K562 (cell line): Measurements from ENCODE around the gene CCDC159. TPM values are rescaled to one million over a fixed set of nuclear protein-coding genes. Genes with fewer than 3 reads are reported as not detected.
A peak's percentile ranks its signal among the peaks of the same experiment; 100 is the strongest.

Experiments
- CBFB ChIP-seq: sonication (generic); formaldehyde crosslinking; IDR thresholded peaks from 2 replicates; pipeline ENCODE4 v1.4.0; 2020; ENCODE audit warnings: mild to moderate bottlenecking, missing genetic modification reagents
- HIVEP1 ChIP-seq: fragments of 250-450 bp; sonication (Bioruptor Pico); IDR thresholded peaks from 2 replicates; pipeline ENCODE4 v1.4.0; 2020; ENCODE audit warnings: mild to moderate bottlenecking
- HLTF ChIP-seq: fragments of 450-650 bp; IDR thresholded peaks from 2 replicates; pipeline ENCODE4 v1.6.1; 2016
- MAFG ChIP-seq: fragments of 450-650 bp; conservative IDR thresholded peaks from 2 replicates; pipeline ENCODE4 v1.6.1; 2016; ENCODE audit warnings: missing genetic modification characterization, missing compliant biosample characterization
- MEF2D ChIP-seq: conservative IDR thresholded peaks from 2 replicates; pipeline ENCODE4 v1.6.1; 2016; ENCODE audit warnings: low read depth, missing genetic modification characterization, missing compliant biosample characterization
- PCBP1 ChIP-seq: fragments of 200-400 bp; formaldehyde crosslinking; IDR thresholded peaks from 2 replicates; pipeline ENCODE4 v1.6.1; 2018; ENCODE audit warnings: mild to moderate bottlenecking, low read depth, low read length; ENCODE audit not compliant: poor library complexity, severe bottlenecking
- PHF8 ChIP-seq: fragments of 200-600 bp; sonication (generic); IDR thresholded peaks from 2 replicates; pipeline ENCODE4 v1.6.1; 2012; ENCODE audit warnings: mixed run types, mild to moderate bottlenecking, inconsistent platforms, low read length, moderate library complexity, borderline replicate concordance
- POU5F1 ChIP-seq: fragments of 150-350 bp; IDR thresholded peaks from 2 replicates; pipeline ENCODE4 v1.6.1; 2014; ENCODE audit warnings: borderline replicate concordance, low read length, low read depth, mild to moderate bottlenecking; ENCODE audit not compliant: partially characterized antibody
- PYGO2 ChIP-seq: fragments of 450-650 bp; IDR thresholded peaks from 2 replicates; pipeline ENCODE4 v1.6.1; 2016; ENCODE audit warnings: mild to moderate bottlenecking, missing genetic modification characterization, moderate library complexity, missing compliant biosample characterization
- SMAD2 ChIP-seq: fragments of 150-350 bp; IDR thresholded peaks from 2 replicates; pipeline ENCODE4 v1.6.1; 2014; ENCODE audit warnings: low read depth, mild to moderate bottlenecking, low read length
- SMARCE1 ChIP-seq: fragments of 450-650 bp; IDR thresholded peaks from 2 replicates; pipeline ENCODE4 v1.7.1; 2016; ENCODE audit warnings: mild to moderate bottlenecking
- SNIP1 ChIP-seq: fragments of 450-650 bp; IDR thresholded peaks from 2 replicates; pipeline ENCODE4 v1.7.1; 2017; ENCODE audit warnings: low read depth, mild to moderate bottlenecking
- STAG1 ChIP-seq: sonication (generic); formaldehyde crosslinking; IDR thresholded peaks from 2 replicates; pipeline ENCODE4 v1.5.0; 2020; ENCODE audit warnings: missing genetic modification reagents, borderline replicate concordance
- polyA plus RNA-seq, 8 experiments: library from polyadenylated mRNA; depleted of rRNA in 4 of 8; stranded (reverse) in 5 of 8; unstranded in 3 of 8; fragments of >200 nt; fragmentation: Nextera tagmentation in 2 of 8; fragmentation: Illumina TruSeq in 1 of 8; extraction: Ambion mirVana in 2 of 8; extraction: Trizol in 1 of 8; gene quantifications; 2 replicates each; pipeline versions ENCODE4 v1.2.1 to v1.2.3, GENCODE V29; 2011 to 2014; ENCODE audit warnings: inconsistent platforms in 1 of 8, missing spikeins in 1 of 8
- total RNA-seq, 7 experiments: library from RNA; depleted of rRNA in 6 of 7; stranded (reverse); fragments of >200 nt in 6 of 7; fragmentation: Illumina TruSeq in 2 of 7; extraction: Trizol in 2 of 7; gene quantifications; 2 replicates each; pipeline versions ENCODE4 v1.2.1 to v1.2.3, GENCODE V29; 2011 to 2021; ENCODE audit warnings: low replicate concordance in 1 of 7
- TF ChIP-seq, protein P1 (sequence below): fragments of 450-650 bp; IDR thresholded peaks from 2 replicates; pipeline ENCODE4 v1.6.1; 2014; ENCODE audit warnings: low read depth, mild to moderate bottlenecking, moderate library complexity, borderline replicate concordance
- TF ChIP-seq, protein P2 (sequence below): conservative IDR thresholded peaks from 2 replicates; pipeline ENCODE4 v1.6.1; 2011; ENCODE audit warnings: low read depth, mild to moderate bottlenecking, low read length; ENCODE audit not compliant: control insufficient read depth
- TF ChIP-seq, protein P3 (sequence below): IDR thresholded peaks from 3 replicates; pipeline ENCODE4 v1.6.1; 2011; ENCODE audit warnings: borderline replicate concordance, mild to moderate bottlenecking; ENCODE audit not compliant: insufficient read length, insufficient read depth
- TF ChIP-seq, protein P4 (sequence below): sonication (generic); formaldehyde crosslinking; IDR thresholded peaks from 2 replicates; pipeline ENCODE4 v1.9.0; 2022; ENCODE audit warnings: mild to moderate bottlenecking, missing genetic modification reagents
- TF ChIP-seq, protein P5 (sequence below): fragments of 250-450 bp; sonication (Bioruptor Pico); IDR thresholded peaks from 2 replicates; pipeline ENCODE4 v1.6.1; 2021; ENCODE audit warnings: mild to moderate bottlenecking
- TF ChIP-seq, protein P6 (sequence below): fragments of 450-650 bp; formaldehyde crosslinking; IDR thresholded peaks from 2 replicates; pipeline ENCODE4 v1.4.0; 2022; ENCODE audit warnings: missing genetic modification characterization

CCDC159 gene
- total and polyA plus RNA-seq, 9 of the 15 experiments (the other 6 are each of a cell fraction or from before 2014, with no cell fraction given) = 0.68 to 10.1 (median 4.7) TPM

DNA sequence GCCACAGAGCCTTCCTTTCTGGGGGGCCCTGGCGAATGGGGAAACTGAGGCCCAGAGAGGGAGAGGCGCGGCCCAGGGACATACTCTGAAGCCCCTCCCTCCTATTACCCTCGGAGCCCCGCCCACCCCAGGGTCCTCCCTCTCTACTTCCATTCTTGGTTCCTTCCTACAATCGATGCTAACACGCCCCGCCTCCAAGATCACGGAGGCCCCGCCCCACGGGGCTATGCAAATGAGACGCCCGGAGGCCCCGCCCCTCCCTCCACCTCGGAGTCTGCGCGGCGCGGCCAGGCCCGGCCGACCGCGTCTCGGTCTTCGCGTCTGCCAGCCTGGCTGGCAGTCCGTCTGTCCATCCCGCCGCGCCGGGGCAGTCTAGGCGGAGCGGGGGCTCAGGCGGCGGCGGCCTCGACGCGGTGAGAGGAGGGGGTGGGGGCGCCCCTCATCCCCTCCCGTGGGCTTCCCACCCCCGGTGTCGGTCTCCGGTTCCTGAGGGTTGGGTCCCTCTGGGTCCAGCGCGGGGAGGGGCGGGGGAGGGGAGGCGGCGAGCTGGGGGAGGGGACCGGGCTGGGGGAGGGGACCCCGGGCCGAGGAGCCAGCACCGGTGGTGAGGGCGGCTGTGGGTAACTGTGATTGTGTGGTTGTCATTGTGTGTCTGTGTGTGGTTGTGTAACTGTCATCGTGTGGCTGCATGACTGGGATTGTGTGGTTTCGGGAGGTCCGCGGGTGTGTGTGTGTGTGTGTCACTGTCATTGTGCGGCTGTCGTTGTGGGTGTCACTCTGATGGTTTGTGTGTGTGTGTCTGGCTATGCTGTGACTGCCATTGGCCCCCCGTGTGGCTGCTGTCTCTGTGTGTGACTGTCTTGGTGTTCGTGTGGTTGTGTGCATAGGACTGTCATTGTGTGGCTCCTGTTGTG is 9.1 kb downstream of the CCDC159 start, which contains the start of gene PLPPR2 (continued):
- TF ChIP-seq CBFB (CRISPR knock-in tag) (peak; percentile 51; the same call in 1 of the 2 replicates), SMARCE1 (0 out of 2 replicates have a peak, but pooled peaks have one; percentile 35), POU5F1 (no peak), MEF2D (tag) (no peak), PCBP1 (no peak), MAFG (tag) (no peak), PYGO2 (tag) (no peak), STAG1 (CRISPR knock-in tag) (no peak), PHF8 (peak; percentile 64; the same call in 1 of the 2 replicates), SNIP1 (no peak), HLTF (peak; percentile 88; the same call in 1 of the 2 replicates), SMAD2 (no peak), HIVEP1 (CRISPR knock-in tag) (no peak)
- TF ChIP-seq, protein P1, sequence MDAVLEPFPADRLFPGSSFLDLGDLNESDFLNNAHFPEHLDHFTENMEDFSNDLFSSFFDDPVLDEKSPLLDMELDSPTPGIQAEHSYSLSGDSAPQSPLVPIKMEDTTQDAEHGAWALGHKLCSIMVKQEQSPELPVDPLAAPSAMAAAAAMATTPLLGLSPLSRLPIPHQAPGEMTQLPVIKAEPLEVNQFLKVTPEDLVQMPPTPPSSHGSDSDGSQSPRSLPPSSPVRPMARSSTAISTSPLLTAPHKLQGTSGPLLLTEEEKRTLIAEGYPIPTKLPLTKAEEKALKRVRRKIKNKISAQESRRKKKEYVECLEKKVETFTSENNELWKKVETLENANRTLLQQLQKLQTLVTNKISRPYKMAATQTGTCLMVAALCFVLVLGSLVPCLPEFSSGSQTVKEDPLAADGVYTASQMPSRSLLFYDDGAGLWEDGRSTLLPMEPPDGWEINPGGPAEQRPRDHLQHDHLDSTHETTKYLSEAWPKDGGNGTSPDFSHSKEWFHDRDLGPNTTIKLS = no peak
- TF ChIP-seq, protein P2, sequence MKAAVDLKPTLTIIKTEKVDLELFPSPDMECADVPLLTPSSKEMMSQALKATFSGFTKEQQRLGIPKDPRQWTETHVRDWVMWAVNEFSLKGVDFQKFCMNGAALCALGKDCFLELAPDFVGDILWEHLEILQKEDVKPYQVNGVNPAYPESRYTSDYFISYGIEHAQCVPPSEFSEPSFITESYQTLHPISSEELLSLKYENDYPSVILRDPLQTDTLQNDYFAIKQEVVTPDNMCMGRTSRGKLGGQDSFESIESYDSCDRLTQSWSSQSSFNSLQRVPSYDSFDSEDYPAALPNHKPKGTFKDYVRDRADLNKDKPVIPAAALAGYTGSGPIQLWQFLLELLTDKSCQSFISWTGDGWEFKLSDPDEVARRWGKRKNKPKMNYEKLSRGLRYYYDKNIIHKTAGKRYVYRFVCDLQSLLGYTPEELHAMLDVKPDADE = 0 out of 2 replicates have a peak, but pooled peaks have one; percentile 49
- TF ChIP-seq, protein P3, sequence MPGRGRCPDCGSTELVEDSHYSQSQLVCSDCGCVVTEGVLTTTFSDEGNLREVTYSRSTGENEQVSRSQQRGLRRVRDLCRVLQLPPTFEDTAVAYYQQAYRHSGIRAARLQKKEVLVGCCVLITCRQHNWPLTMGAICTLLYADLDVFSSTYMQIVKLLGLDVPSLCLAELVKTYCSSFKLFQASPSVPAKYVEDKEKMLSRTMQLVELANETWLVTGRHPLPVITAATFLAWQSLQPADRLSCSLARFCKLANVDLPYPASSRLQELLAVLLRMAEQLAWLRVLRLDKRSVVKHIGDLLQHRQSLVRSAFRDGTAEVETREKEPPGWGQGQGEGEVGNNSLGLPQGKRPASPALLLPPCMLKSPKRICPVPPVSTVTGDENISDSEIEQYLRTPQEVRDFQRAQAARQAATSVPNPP = no peak
- TF ChIP-seq, protein P4, sequence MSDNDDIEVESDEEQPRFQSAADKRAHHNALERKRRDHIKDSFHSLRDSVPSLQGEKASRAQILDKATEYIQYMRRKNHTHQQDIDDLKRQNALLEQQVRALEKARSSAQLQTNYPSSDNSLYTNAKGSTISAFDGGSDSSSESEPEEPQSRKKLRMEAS (CRISPR knock-in tag) = peak; percentile 52
- TF ChIP-seq, protein P5, sequence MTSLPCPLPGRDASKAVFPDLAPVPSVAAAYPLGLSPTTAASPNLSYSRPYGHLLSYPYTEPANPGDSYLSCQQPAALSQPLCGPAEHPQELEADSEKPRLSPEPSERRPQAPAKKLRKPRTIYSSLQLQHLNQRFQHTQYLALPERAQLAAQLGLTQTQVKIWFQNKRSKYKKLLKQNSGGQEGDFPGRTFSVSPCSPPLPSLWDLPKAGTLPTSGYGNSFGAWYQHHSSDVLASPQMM (CRISPR knock-in tag) = no peak
- TF ChIP-seq, protein P6, sequence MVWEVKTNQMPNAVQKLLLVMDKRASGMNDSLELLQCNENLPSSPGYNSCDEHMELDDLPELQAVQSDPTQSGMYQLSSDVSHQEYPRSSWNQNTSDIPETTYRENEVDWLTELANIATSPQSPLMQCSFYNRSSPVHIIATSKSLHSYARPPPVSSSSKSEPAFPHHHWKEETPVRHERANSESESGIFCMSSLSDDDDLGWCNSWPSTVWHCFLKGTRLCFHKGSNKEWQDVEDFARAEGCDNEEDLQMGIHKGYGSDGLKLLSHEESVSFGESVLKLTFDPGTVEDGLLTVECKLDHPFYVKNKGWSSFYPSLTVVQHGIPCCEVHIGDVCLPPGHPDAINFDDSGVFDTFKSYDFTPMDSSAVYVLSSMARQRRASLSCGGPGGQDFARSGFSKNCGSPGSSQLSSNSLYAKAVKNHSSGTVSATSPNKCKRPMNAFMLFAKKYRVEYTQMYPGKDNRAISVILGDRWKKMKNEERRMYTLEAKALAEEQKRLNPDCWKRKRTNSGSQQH (CRISPR knock-in tag) = no peak
